WERI-Rb-1 (cell line): ENCODE data around the gene ATP6V0A1.

Experiments
- DNase-seq: peaks from one replicate; pipeline ENCODE4 v3.0.0-alpha.2; 2020
- H3K27ac ChIP-seq: fragments of 250-450 bp; sonication (Bioruptor Pico); 2 replicates; pipeline ENCODE4 v1.5.1; 2020; ENCODE audit warnings: mild to moderate bottlenecking, moderate library complexity
- H3K27me3 ChIP-seq: fragments of 250-450 bp; sonication (Bioruptor Pico); 2 replicates; pipeline ENCODE4 v1.5.1; 2021; ENCODE audit warnings: mild to moderate bottlenecking, low read depth, moderate library complexity; ENCODE audit not compliant: insufficient read depth, severe bottlenecking
- H3K36me3 ChIP-seq: fragments of 250-450 bp; sonication (Bioruptor Pico); 2 replicates; pipeline ENCODE4 v1.5.1; 2020; ENCODE audit warnings: mild to moderate bottlenecking, moderate library complexity
- H3K4me3 ChIP-seq: 2 replicates; pipeline ENCODE4 v1.5.1; 2011; ENCODE audit warnings: low read depth, mild to moderate bottlenecking, control low read depth, low read length
- H3K9me3 ChIP-seq: fragments of 250-450 bp; sonication (Bioruptor Pico); 2 replicates; pipeline ENCODE4 v1.5.1; 2021; ENCODE audit warnings: mild to moderate bottlenecking, moderate library complexity; ENCODE audit not compliant: severe bottlenecking
- CTCF ChIP-seq: IDR thresholded peaks from 2 replicates; pipeline ENCODE4 v1.5.1; 2011; ENCODE audit warnings: low read depth, mild to moderate bottlenecking, control low read depth, inconsistent platforms, low read length

The ATP6V0A1 gene

GRCh38 chr17:42458497-42459255 lies at the start of gene ATP6V0A1:
Gene ATP6V0A1, plus strand, starts transcription at chr17:42458878. Its CDS starts 2,017 bp downstream, at chr17:42460895.
- Histone ChIP-seq H3K27ac (peak within 1 kb of the TSS; percentile 80), H3K27me3 (no peaks in the 10 kb centered on the region), H3K9me3 (no peaks in the 10 kb centered on the region), H3K4me3 (peak within 1 kb of the TSS; percentile 60), H3K36me3 (peaks cover 31% of the 10 kb centered on the region)
- no peak for TF ChIP-seq CTCF
- DNase-seq, result peak; percentile 99

GRCh38 chr17:42409523-42410318 lies 49.0 kb upstream of the ATP6V0A1 start:
- Histone ChIP-seq H3K27ac (no peak overlapping the region), H3K4me3 (no peak overlapping the region), H3K9me3 (no peaks in the 10 kb centered on the region), H3K27me3 (no peaks in the 10 kb centered on the region), H3K36me3 (no peaks in the 10 kb centered on the region)
- no peak for TF ChIP-seq CTCF
- no peak for DNase-seq

- Histone ChIP-seq H3K9me3 (no peaks in the 10 kb centered on the region), H3K27ac (no peak overlapping the region), H3K27me3 (no peaks in the 10 kb centered on the region), H3K36me3 (no peaks in the 10 kb centered on the region), H3K4me3 (no peak overlapping the region)
- no peak for TF ChIP-seq CTCF
- DNase-seq, result no peak
Measured at GRCh38 chr17:42410319-42410685, 48.4 kb upstream of the ATP6V0A1 start.

GRCh38 chr17:42411361-42411760 lies 47.3 kb upstream of the ATP6V0A1 start:
- H3K9me3 ChIP-seq, result no peaks in the 10 kb centered on the region
- no peak for TF ChIP-seq CTCF
- no peak overlapping the region for H3K4me3 ChIP-seq
- no peak for DNase-seq
- H3K27me3 ChIP-seq, result no peaks in the 10 kb centered on the region
- no peak overlapping the region for H3K27ac ChIP-seq
- H3K36me3 ChIP-seq, result no peaks in the 10 kb centered on the region

- Histone ChIP-seq H3K27me3 (no peaks in the 10 kb centered on the region), H3K36me3 (no peaks in the 10 kb centered on the region), H3K9me3 (no peaks in the 10 kb centered on the region), H3K27ac (no peak overlapping the region), H3K4me3 (no peak overlapping the region)
- DNase-seq, result no peak
- TF ChIP-seq CTCF, result no peak
Measured at GRCh38 chr17:42411905-42412679, 46.6 kb upstream of the ATP6V0A1 start.
